Measurements from ENCODE around the gene AZU1. TPM values are rescaled to one million over a fixed set of nuclear protein-coding genes. Genes with fewer than 3 reads are reported as not detected.

The AZU1 gene
- total RNA-seq, 1 donor from 2014 or later, result not detected

DNA sequence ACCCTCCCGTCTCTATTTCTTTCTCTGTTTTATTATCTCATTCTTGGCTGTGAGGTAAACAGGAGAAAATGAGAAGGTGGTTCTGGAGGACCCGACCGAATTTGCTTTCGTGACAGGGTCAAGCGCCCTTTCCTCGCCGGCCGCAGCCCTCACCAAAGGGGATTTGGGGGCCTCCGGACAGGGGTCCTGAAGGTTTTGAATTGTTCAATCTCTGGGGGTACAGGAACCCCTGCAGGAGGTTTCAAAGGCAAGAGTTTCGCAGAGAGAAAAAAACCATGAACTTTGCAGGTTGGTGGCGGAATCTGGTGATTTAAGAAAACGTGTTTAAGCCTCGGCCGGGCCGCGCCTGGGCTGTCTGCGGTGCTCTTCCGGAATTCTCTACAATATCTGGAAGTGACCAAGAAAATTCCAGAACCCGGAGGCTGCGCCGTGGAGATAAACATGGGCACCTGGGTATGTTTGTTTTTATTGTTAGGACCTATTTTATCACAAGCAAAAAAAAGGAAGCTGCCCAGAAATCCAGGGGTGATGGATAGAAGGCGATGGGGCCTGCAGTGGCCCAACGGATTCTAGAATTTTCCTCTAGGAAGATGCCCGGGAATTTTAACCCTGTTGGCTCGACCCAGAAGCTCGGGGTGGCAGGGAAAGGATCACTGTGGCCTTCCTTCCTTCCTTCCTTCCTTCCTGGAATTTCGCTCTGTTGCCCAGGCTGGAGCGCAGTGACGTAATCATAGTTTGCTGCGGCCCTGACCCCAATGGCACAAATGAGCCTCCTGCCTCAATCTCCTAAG lies 44.6 kb upstream of the AZU1 start:
- Histone ChIP-seq H3K27me3 (no peaks in the 10 kb centered on the region), H3K4me1 (peaks cover 4 to 13% of the 10 kb centered on the region in 2 donors), H3K4me3 (peak overlapping the region; percentile 20 to 21), H3K36me3 (no peaks in the 10 kb centered on the region), H3K9me3 (no peaks in the 10 kb centered on the region), H3K27ac (peak overlapping the region in 1 of 2 donors; percentile 4)
- intact Hi-C loops (cut with DNase I), result no loop called here
- TF ChIP-seq, protein P1, sequence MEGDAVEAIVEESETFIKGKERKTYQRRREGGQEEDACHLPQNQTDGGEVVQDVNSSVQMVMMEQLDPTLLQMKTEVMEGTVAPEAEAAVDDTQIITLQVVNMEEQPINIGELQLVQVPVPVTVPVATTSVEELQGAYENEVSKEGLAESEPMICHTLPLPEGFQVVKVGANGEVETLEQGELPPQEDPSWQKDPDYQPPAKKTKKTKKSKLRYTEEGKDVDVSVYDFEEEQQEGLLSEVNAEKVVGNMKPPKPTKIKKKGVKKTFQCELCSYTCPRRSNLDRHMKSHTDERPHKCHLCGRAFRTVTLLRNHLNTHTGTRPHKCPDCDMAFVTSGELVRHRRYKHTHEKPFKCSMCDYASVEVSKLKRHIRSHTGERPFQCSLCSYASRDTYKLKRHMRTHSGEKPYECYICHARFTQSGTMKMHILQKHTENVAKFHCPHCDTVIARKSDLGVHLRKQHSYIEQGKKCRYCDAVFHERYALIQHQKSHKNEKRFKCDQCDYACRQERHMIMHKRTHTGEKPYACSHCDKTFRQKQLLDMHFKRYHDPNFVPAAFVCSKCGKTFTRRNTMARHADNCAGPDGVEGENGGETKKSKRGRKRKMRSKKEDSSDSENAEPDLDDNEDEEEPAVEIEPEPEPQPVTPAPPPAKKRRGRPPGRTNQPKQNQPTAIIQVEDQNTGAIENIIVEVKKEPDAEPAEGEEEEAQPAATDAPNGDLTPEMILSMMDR (IDR thresholded peaks at IDR 0.05), result no peak
- no peak for DNase-seq (ENCODE audit: low spot score in 2 of 2)

DNA sequence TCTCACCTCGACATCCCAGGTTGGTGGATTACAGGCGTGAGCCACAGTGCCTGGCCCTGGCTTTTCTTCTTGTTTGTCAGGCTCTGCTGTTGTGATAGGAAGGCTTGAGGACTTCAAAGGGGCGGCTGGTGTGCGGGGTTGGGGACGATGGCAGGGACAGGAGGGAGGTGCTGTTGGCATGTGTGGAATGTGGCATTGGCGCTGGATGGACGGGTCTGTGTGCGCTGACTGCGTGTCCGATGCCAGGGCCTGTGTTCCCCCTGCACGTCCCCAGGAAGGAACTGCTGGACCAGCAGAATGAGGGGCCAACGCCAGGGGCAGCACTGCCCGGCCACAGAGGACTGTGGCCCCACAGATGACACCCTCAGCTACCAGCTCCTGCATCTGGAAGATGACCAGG lies 43.1 kb upstream of the AZU1 start:
- intact Hi-C loops (cut with DNase I), result no loop called here
- Histone ChIP-seq H3K9me3 (no peaks in the 10 kb centered on the region), H3K4me3 (no peak overlapping the region), H3K27ac (no peak overlapping the region), H3K36me3 (no peaks in the 10 kb centered on the region), H3K27me3 (no peaks in the 10 kb centered on the region), H3K4me1 (peaks cover 4 to 8% of the 10 kb centered on the region in 2 donors)
- TF ChIP-seq, protein P1 (IDR thresholded peaks at IDR 0.05), result no peak
- DNase-seq (ENCODE audit: low spot score in 2 of 2), result no peak

DNA sequence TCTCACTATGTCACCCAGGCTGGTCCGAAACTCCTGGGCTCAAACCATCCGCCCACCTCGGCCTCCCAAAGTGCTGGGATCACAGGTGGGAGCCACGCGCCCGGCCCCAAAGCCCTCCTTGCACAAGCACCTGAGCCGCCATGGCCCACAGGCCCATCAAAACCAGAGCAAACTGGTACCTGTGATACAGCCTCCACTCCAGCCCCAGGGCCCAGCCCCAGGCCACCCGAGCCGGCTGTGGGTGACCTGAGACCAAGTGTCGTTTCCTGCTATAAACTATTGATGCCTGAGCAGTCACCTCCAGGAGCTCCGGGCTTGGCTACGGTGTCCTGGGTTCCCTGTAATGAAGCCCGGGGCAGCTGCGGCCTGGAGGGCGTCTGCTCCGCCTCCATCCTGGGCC lies 40.1 kb upstream of the AZU1 start:
- peaks cover 0 to 4% of the 10 kb centered on the region in 2 donors for H3K4me1 ChIP-seq
- TF ChIP-seq, protein P1 (IDR thresholded peaks at IDR 0.05), result no peak
- no peaks in the 10 kb centered on the region for H3K9me3 ChIP-seq
- intact Hi-C loops (cut with DNase I), result no loop called here
- H3K4me3 ChIP-seq, result no peak overlapping the region
- no peaks in the 10 kb centered on the region for H3K36me3 ChIP-seq
- no peak overlapping the region for H3K27ac ChIP-seq
- DNase-seq (ENCODE audit: low spot score in 2 of 2), result no peak
- H3K27me3 ChIP-seq, result no peaks in the 10 kb centered on the region

DNA sequence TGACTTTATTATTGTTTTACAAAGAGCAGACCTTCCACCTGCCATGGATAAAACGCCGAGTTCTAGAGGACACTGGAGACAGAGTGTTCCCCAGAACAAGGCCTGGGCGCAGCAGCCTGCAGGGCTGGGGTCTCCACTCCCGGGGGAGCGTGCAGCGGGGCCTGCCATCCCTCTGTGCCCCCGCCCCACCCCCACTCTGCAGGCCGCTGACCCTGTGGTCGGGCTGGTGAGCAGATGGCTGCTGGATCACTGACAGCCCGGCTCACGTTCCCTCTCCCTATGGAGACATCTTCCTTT lies 39.0 kb upstream of the AZU1 start:
- intact Hi-C loops (cut with DNase I), result no loop called here
- Histone ChIP-seq H3K27ac (no peak overlapping the region), H3K9me3 (no peaks in the 10 kb centered on the region), H3K4me3 (no peak overlapping the region), H3K4me1 (no peaks in the 10 kb centered on the region), H3K36me3 (no peaks in the 10 kb centered on the region), H3K27me3 (no peaks in the 10 kb centered on the region)
- DNase-seq (ENCODE audit: low spot score in 2 of 2), result no peak
- TF ChIP-seq, protein P1 (IDR thresholded peaks at IDR 0.05), result no peak

DNA sequence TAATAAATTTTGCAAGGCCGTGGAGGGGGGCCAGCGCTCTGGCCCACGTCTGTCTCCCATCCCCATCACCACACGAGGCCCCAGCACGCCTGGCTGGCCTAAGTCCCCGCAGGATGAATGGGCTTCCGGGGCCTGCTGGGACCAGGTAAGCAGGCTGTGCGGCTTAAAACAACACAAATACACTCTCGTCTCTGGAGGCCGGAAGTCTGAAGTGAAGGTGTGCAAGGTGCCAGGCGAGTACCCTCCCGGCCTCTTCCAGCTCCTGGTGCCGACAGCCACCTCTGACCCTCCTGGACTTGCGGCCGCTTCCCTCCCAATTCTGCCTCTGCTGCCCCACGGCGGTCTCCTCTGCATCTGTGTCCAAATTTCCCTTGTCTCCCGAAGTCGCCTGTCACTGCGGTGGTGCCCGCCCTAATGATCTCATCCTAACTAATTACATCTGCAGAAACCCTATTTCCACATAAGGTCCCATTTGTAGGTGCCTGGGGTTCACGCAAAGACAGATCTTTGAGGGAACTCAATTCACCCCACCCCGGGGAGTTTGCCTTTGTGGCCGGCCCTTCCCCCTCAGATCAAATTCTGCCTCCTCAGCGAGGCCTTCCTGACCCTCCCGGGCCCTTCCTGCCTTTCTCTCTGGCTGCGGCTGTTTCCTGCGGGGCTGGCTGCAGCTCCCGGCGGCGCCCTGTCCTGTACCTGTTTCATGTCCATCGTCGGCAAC lies 38.5 kb upstream of the AZU1 start:
- no peaks in the 10 kb centered on the region for H3K4me1 ChIP-seq
- no peak overlapping the region for H3K27ac ChIP-seq
- intact Hi-C loops (cut with DNase I), result no loop called here

More for the DNA sequence above, 38.5 kb upstream of the AZU1 start:
- TF ChIP-seq, protein P1 (IDR thresholded peaks at IDR 0.05), result no peak
- no peaks in the 10 kb centered on the region for H3K9me3 ChIP-seq
- H3K36me3 ChIP-seq, result no peaks in the 10 kb centered on the region
- DNase-seq (ENCODE audit: low spot score in 2 of 2), result no peak
- H3K27me3 ChIP-seq, result no peaks in the 10 kb centered on the region
- no peak overlapping the region for H3K4me3 ChIP-seq

All from ascending aorta (tissue), 2 donors.